ENCODE measurements around the gene A1BG. TPM values are rescaled to one million over a fixed set of nuclear protein-coding genes. Genes with fewer than 3 reads are reported as not detected.
"Not testable (repeated sequence)": the region's sequence is repeated elsewhere in the genome, so short reads cannot be mapped to it uniquely, and the experiment has no call there.

A1BG gene
- total RNA-seq, 1 experiment from 2014 or later, result not detected

DNA sequence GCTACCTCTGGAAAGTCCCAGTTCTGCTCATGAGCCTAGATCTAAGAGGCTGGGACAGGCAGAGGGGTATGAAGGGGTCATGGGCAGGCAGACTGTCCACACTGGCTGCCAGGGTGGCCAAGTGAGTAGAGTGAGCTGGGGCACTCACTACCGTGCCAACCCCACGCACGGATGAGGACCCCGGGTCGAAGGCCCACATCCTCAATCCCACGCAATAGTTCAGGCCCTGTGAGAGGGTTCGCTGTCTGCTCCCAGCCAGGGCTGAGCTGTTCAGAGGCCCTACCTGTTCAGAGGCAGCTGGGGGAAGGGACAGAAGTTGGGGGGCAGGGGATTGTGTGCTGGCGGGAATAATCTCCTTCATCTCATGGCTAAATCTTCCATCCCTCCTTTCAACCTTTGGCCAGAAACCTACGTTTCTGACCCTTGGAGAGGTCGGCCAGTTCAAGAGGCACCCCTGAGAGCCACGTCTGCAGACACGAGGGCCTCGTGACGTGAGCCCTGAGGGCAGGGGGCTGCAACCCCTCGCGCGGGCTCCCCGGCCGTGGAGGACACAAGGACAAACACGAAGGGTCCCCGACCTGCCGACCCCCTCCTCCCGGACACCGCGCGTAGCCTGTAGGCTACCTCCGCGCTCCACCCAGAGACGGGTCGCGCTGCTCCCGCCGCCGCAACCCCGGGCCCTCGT lies 32.7 kb upstream of the A1BG start:
- peak; percentile 63 for DNase-seq (ENCODE audit: low spot score)

DNA sequence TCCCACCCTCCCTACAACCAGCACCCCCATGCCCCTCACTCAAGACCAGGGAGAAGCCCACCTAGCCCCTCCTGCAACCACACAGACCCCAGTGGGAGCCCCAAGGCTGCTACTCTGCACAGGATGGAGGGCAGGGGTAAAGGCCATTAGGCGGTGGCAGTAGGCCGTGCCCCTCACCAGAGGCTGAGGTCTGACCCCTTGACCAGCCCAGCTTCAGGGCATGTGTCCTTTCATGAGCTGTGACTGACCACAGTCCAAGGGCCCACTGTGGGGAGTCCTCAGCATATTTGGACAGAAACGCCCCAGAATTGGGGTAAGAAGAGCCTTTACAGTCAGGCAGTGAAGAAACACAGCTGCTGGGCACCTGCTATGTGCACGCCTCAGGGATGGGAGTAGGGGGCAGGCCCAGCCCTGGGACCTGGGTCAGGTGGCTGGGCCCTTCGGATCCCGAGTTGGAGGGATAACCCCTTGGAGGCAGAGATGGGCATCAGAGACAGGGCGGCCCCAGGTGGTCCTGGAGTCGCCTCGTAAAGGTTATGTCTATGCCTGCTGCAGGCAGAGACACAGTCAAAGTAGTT lies 32.1 kb upstream of the A1BG start:
- DNase-seq (ENCODE audit: low spot score), result no peak

DNA sequence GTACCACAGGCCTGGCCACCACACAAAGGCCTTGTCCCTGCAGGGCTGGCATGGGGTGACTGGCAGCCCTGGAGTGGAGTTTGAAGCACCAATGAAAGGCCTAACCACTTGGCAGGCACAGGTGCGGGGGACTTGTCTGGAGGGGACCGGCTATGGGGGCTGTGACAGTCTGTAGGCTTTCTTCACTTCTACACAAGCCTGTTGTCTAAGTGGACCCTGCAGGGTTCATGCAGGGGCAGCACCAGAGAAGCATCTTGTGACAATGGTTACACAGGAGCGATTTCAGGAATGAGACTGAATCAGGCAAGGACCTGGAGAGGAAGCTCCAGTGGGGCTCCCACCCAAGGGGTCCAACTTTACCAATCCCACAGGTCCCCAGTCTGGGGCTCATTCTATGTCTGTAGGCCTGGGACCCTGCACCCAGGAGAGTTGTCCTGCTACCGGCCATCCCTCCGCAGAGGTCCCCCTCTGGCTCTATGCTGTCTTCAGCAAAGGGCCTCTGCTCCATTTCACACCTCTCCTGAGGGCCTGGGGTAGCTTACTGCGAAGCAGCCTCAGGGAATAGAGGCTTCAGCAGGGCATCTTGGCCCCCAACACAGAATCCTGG lies 29.8 kb upstream of the A1BG start:
- no peak for DNase-seq (ENCODE audit: low spot score)

DNA sequence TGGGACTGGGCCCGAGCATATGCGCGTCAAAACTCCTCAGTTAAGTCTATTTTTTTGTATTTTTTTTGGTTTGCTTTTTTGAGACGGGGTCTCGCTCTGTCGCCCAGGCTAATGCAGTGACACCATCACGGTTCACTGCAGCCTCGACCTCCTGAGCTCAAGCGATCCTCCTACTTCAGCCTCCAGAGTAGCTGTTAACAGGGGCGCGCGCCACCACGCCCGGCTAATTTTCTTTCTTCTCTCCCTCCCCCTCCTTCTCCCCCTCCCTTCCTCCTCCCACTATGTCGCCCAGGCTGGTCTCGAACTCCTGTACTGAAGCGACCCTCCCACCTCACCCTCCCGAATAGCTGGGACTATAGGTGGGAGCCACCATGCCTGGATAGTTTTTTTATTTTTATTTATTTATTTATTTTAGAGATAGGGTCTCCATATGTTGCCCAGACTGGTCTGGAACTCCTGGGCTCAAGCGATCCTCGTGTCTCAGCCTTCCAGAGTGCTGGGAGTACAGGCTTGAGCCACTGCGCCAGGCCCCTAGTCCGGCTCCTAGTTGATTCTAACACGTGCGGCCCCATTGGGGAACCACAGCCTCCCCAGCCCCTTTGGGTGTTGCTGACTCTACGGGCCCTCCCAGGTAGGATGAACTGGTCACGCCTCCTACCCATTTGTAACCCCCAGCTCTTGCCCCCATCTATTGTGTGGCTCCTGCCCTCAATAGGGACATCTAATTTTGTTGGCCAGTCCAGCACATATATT lies 28.3 kb upstream of the A1BG start:
- DNase-seq (ENCODE audit: low spot score), result no peak

DNA sequence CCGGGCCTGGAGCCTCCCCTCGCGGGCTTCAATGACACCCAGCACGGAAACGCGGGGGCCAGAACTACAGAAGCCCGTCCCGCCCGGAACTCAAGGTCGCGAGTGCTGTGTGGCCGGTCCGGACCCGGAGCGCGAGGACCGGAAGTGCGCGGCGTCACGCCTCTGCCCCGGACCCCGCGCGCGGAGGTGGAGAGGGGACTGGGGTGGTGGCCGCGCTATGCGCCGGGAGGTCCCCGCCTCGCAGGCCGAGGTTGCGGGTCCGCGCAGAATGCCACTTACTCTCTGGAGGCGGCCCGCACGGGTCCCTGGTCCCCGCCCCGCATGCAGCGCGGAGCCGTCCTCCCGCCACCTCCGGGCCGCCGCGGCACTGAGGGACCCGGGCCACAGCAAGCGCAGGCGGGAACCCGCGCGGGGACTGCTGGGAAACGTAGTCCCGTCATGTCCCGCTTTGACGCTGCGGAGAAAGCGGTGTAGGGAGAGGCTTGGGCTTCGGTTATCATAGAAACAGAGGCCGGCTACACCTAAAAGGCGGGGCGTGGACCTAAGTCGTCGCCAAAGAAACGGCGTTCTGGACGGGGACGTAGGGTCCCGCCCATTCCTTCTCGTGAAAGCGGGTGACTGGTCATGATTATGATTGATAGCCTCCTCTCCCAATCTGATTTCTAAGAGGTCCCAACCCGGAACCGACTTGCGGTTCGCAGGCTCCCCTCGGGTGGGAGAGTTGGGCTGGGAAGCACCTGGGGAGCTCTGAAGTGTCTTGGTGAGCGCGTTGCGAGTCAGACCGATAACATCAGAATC lies 27.6 kb upstream of the A1BG start, which contains the start of gene ZNF837:
Gene ZNF837 (minus strand): TSS at position 369 of the 798 bp plus-strand sequence. CDS start 11,698 bp downstream, outside the sequence.
- peak; percentile 100 for DNase-seq (ENCODE audit: low spot score)

DNA sequence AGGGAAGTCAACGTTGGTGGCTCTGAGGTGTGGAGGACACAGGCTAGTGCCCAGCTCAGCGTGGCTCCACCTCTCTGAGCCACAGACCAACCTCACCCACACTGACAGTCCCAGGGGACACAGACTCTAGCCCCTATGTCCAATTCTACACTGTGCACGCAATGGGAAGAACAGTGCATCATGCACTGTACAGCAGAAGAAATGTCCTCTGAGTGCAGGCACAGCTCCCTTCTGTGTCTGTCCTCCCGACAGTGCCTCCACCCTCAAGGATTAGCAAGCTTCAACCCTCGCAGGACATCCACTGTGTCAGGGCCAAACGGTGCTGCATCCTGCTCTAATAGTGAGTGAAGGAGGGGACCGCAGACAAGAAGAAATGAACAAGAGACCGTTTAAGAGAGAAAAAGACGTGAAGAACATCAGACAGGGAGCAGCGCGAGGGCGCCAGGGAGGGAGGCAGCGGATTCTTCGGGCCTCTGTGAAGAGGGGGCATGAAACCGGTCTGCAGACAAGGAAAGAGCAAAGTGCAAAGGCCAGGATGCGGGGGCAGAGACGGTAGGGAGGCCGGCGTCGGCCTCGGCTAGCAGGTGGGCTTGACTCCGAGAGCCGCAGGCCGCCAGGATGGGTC lies 26.9 kb upstream of the A1BG start:
- DNase-seq (ENCODE audit: low spot score), result no peak

DNA sequence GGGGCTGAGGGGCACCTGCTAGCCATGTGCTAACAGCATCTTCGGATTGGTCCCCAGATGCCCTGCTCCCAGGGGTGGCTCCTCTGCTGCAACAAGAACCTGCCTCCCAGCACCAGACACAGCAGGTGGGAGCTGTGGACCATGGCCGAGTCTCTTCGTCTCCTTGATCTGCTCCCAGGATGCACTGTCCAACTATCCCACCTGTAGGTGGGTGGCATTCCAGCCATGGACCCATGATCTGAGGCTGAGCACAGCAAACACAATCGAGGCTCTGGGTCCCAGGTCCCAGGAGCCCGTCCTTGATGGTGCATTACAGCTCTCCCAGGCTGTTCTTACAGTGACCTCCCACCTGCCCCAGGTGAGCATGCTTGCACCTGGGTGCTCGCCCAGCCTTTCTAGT lies 26.0 kb upstream of the A1BG start:
- no peak for DNase-seq (ENCODE audit: low spot score)

DNA sequence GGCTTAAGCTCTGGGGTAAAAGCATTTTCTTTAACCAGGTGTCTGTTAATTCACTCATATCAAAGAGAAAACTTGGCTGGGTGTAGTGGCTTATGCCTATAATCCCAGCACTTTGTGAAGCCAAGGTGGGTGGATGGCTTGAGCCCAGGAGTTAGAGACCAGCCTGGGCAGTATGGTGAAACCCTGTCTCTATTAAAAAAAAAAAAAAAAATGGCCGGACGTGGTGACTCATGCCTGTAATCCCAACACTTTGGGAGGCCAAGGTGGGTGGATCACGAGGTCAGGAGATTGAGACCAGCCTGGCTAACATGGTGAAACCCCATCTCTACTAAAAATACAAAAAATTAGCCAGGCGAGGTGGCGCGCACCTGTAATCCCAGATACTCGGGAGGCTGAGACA lies 23.4 kb upstream of the A1BG start:
- not testable (repeated sequence) for DNase-seq (ENCODE audit: low spot score)

DNA sequence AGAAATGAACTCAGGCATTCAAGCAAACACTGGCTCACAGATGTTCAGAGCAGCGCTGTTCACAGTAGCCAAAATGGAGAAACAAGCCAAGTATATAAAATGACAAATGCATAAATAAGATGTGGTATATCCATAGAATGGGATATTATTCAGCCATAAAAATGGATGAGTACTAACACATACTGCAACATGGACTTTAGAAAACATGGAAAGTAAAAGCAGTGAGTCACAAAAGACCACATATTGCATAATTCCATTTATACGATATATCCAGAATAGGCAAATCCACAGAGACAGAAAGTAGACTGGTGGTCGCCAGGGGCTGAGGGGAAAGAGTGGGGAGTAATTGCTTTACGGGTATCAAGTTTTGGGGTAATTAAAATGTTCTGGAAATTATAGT lies 20.9 kb upstream of the A1BG start:
- no peak for DNase-seq (ENCODE audit: low spot score)

DNA sequence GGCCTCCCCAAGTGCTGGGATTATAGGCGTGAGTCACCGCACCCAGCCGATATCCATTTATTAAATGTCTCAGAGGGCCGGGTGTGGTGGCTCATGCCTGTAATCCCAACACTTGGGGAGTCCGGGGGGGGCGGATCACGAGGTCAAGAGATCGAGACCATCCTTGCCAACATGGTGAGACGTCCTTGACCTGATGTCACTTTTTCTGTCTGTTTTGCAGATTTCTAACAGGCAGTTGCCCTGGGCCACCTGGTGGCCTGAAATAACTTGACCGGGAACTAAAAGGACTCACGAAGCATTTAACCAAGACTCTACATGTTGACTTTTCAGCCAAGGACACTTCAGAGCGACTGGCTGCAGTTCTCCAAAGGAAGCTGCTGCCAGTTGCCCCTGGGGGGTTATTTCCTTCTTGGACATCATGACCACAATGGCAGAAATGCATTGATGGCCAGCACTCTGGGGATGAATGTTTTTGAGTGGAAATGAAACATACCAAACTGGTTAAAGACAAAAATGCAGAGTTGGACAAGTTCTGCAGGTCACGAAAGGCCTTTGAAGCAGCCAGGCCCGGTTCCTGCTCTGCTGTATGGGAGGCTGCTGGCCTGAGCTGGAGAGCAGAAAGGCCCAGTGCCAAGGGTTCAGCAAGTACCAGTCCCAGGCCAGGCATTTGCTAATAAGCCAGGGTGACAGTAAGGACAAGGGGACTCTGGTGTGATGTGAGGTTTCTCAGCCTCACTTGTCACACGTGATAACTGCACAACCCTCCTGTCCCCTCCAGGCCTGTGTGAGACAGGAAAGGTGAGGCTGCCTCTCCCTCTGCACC lies 19.2 kb upstream of the A1BG start:
- peak; percentile 50 for DNase-seq (ENCODE audit: low spot score)

DNA sequence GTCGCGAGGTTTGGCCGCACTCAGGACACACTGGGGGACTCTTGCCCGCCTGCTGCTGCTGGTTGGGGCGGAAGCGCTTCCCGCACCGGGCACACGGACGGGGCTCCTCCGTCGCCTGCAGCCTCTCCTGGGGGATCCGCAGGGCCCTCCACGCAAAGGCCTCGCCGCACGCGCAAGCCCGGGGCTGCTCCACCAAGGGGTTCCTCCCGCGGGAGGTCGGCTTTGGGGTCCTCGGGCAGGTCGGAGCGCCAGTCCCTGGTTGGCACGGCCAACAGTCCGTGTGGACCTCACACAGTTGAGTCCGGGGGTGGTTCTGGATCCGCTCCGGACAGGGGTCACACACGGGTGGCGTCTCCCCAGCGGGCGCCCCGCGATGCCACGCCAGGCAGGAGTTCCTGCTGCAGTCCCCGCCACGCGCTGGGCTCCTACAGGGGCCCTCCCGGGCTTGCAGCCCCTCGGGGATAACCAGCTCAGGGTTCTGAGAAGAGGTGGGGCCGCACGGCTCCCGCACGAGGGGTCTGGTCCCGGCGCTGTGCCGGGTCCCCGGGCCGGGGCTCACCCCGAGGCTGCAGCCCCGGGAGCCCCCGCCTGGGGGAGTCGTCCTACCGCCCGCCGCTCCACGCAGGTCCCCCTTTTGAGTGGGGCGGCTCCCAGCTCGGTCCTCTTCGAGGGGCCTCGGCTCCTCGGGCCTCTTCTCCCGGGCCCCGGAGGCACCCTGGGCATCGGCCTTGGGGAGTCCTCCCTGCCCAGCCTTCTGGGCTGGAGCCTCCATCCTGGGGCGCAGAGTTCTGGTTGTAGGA lies 15.5 kb upstream of the A1BG start:
- no peak for DNase-seq (ENCODE audit: low spot score)

DNA sequence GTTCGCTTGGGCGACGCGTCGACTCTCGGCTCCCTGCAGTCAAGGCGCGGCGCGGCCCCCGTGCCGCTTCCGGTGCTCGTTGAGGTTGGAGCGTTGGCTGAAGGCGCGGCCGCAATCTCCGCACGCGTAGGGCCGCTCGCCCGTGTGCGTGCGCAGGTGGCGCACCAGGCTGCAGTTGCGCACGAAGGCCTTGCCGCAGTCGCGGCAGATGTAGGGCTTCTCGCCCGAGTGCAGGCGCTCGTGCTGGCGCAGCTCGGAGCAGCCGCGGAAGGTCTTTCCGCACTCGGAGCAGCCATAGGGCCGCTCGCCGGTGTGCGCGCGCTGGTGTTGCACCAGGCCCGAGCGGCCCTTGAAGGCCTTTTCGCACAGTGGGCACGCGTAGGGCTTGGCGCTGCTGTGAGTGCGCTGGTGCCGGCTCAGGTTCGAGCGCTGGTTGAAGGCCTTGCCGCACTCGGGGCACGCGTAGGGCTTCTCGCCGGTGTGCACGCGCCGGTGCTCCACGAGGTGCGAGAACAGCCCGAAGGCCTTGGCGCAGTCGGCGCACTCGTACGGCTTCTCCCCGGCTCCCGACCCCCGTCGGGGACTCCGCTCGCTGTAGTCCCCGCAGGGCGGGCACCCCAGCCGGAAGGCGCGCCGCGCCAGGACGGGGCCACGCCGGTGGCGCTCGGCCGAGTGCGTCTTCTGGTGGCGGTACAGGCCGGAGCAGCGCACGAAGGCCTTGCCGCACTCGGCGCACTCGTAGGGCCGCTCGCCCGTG lies 14.6 kb upstream of the A1BG start:
- no peak for DNase-seq (ENCODE audit: low spot score)

DNA sequence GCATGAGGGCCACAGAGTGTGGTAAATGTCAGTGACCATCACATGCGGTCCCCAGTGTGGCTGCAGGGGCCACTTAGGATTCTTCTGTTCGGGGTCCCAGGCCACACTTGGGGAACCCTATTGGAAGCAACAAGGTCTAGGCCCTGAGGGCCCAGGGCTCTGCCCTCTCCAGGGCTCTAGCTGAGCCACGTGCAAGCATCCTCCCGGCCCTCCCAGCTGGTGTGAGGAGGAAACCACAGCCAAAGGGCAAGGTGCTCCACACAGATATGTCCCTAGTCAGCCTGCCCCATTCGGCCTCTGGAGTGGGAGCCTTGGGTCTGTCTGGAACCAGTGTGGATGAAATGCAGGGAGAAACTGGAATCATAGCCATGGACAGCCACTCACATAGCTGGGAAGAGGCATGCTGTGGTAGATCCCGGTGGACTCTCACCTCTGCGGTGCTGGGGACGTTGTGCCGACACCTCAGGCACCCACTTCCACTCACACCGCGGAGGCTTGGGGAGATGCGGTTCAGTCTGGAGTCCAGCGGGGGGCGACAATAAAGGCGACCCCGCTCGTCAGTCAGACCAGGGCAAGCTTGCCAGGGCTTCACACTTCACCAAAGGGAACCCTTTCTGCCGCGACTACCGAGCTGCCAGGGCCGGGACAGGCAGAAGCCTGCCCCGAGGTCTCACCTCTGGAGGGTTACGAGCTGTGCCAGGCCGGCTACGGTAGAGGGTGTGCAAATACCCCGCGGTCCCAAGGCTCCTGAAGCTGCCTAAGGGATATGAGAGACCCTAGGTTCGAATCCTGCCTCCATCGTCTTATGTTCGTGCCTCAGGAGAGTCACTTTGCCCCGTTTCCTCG lies 13.5 kb upstream of the A1BG start:
- no peak for DNase-seq (ENCODE audit: low spot score)

DNA sequence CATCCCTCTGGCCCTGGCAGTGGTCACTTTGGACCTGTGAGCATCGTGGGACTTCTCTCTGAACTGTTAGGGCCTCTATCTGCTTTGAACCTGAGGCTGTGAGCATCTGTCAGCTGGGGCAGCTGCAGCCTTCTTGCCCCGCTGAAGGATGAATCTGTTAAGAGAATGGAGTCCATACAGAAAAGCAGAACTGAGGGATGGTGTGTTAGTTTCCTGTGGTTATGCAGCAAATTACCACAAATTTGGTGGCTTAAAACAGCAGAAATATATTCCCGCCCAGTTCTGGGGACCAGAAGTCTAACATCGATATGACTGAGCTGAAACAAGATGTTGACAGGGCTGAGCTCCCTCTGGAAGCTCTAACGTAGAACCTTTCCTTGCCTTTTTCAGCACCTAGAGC lies 10.9 kb upstream of the A1BG start:
- DNase-seq (ENCODE audit: low spot score), result no peak

DNA sequence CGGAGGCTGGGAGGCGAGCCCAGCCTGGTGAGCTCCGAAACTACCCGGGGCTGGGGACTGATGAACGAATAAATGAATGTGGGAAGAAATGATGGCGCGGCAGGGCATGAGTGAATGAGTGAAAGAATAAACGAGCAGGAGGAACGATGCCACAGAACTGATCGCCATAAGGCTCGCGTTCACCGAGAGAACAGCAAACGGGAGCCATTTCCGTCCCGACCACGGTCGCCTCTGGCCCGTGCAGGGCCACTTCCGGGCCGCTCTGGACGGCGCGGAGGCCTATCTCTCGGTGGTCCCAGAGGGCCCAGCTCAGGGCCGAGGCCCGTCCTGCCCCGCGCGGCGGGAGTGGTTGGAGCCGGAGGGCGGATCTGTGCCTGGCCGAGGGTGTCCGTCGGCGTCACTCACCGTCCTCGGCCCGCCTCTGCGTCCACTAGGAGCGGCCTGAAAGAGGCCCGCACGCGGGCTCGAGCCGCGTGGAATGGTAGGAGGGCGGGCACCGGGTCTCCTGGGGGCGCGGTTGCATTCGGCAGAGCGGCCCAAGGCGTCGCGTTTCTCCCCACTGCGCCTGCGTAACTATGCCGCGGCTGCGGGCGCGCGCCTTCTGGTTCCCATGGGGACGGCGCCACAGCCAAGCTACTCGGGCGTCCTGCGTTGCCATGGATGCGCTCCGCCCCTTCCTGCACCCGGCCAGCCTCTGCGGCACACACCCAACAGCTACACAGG lies 9.1 kb upstream of the A1BG start, which contains the start of gene ZNF497:
Gene ZNF497 (minus strand): TSS at position 480 of the 723 bp plus-strand sequence. CDS start 5,116 bp downstream, outside the sequence.
- DNase-seq (ENCODE audit: low spot score), result peak; percentile 99

DNA sequence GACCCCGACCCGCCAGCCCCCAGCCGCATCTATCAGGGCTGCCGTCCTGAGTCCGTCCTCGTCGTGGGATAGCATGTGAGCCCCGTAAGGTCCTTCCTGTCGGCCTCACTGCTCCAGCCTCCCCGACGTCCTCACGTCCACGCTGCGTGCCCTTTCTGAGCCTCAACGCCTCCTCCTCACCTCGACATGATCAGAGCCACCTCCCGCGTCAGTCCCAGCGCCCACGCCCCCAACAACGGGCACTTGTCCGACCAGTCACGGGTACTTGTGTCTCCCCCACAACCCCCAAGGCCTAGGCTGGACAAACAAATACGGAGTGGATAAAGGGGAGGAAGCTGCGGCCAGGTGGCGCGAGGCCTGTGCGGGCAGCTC lies 8.6 kb upstream of the A1BG start:
- no peak for DNase-seq (ENCODE audit: low spot score)
